Panc1 (cell line): Measurements from ENCODE around the gene GOSR1. TPM values are rescaled to one million over a fixed set of nuclear protein-coding genes. Genes with fewer than 3 reads are reported as not detected.
"Not testable (repeated sequence)": the region's sequence is repeated elsewhere in the genome, so short reads cannot be mapped to it uniquely, and the experiment has no call there.

Source experiments
- ATAC-seq: fragments of 200-7000 bp; cut with Tn5 transposase; 2 replicates; pipeline ENCODE4 v1.9.1; 2020; ENCODE audit warnings: mild to moderate bottlenecking, moderate library complexity
- BruUV-seq: library from RNA; stranded (reverse); fragments of 400-500 nt; replicated peaks from 2 replicates; lab custom pipeline; 2021; lab: Mats Ljungman, UMichigan
- CTCF ChIA-PET: fragments of 300-600 bp; sonication (Branson Sonifier 250); formaldehyde crosslinking; loops from one replicate; lab custom pipeline; 2022; ENCODE audit warnings: antibody characterized with exemption; lab: Charles Lee
- POLR2A ChIA-PET: fragments of 300-600 bp; sonication (Branson Sonifier 250); formaldehyde crosslinking; loops from one replicate; lab custom pipeline; 2022; ENCODE audit warnings: antibody characterized with exemption; lab: Charles Lee
- DNase-seq: peaks from one replicate; pipeline ENCODE4 v3.0.0-alpha.2; 2010; ENCODE audit warnings: low read depth, low spot score
- H3K27ac ChIP-seq: 2 replicates; pipeline ENCODE4 v1.5.1; 2011; ENCODE audit warnings: mild to moderate bottlenecking, low read length, inconsistent platforms
- H3K27me3 ChIP-seq: fragments of 200-500 bp; sonication (Bioruptor generic); 2 replicates; pipeline ENCODE4 v1.6.0; 2014; ENCODE audit warnings: low read length, inconsistent platforms; ENCODE audit not compliant: control insufficient read depth, insufficient read depth
- H3K36me3 ChIP-seq: fragments of 200-500 bp; sonication (Bioruptor generic); 2 replicates; pipeline ENCODE4 v1.5.1; 2014; ENCODE audit warnings: inconsistent platforms, mild to moderate bottlenecking, low read length, moderate library complexity; ENCODE audit not compliant: control insufficient read depth, insufficient read depth
- H3K4me1 ChIP-seq: 2 replicates; pipeline ENCODE4 v1.5.1; 2011; ENCODE audit warnings: inconsistent platforms, mild to moderate bottlenecking, low read length, moderate library complexity; ENCODE audit not compliant: control insufficient read depth, insufficient read depth
- H3K4me3 ChIP-seq, 2 experiments: 2 replicates each; pipeline ENCODE4 v1.5.1; 2011 to 2012; ENCODE audit warnings: low read depth in 2 of 2, low read length in 2 of 2, mild to moderate bottlenecking in 2 of 2, inconsistent platforms in 1 of 2, moderate library complexity in 1 of 2
- H3K9me3 ChIP-seq: fragments of 200-500 bp; sonication (Bioruptor generic); 2 replicates; pipeline ENCODE4 v1.5.1; 2014; ENCODE audit warnings: low read depth, mild to moderate bottlenecking, inconsistent platforms, low read length, moderate library complexity; ENCODE audit not compliant: control insufficient read depth, insufficient read depth
- POLR2AphosphoS5 ChIP-seq: IDR thresholded peaks from 2 replicates; pipeline ENCODE4 v1.6.1; 2012; ENCODE audit warnings: mild to moderate bottlenecking, low read depth, low read length, moderate library complexity
- REST ChIP-seq, 2 experiments: IDR thresholded peaks; 2 replicates each; pipeline ENCODE4 v1.6.1; 2011 to 2012; ENCODE audit warnings: low read depth in 2 of 2, control low read depth in 1 of 2, low read length in 1 of 2, mild to moderate bottlenecking in 1 of 2, moderate library complexity in 1 of 2; ENCODE audit not compliant: insufficient read depth in 1 of 2
- SIN3A ChIP-seq: IDR thresholded peaks from 2 replicates; pipeline ENCODE4 v1.6.1; 2012; ENCODE audit warnings: low read depth, mild to moderate bottlenecking, low read length, moderate library complexity, borderline replicate concordance; ENCODE audit not compliant: insufficient read depth
- TCF7L2 ChIP-seq: IDR thresholded peaks from 2 replicates; pipeline ENCODE4 v1.6.1; 2011; ENCODE audit warnings: mild to moderate bottlenecking, low read depth, low read length, inconsistent platforms
- in situ Hi-C: cut with HindIII; loops from 2 replicates; pipeline ENCODE4 v1.10.0; 2016; ENCODE audit warnings: low sequenced_read_pairs, low pct_unique_long_range_greater_than_20kb
- intact Hi-C: fragments of 100-400 bp; cut with micrococcal nuclease; formaldehyde crosslinking; loops from one replicate; pipeline ENCODE4 v1.10.0; 2022; ENCODE audit not compliant: unreplicated experiment
- total RNA-seq: library from RNA; stranded (reverse); gene quantifications from one replicate; pipeline ENCODE4 v1.2.1, GENCODE V29; 2021; ENCODE audit not compliant: unreplicated experiment
- TF ChIP-seq, protein P1 (sequence below): fragments of 450-650 bp; IDR thresholded peaks from 2 replicates; pipeline ENCODE4 v1.5.1; 2017; ENCODE audit warnings: mild to moderate bottlenecking

GOSR1 gene
- total RNA-seq, 1 experiment from 2014 or later = 68.0 TPM

- no peak for ATAC-seq
- in situ Hi-C loops = no loop called here
- Histone ChIP-seq H3K9me3 (no peaks in the 10 kb centered on the region), H3K4me3 (no peak overlapping the region), H3K4me1 (no peaks in the 10 kb centered on the region), H3K27ac (no peak overlapping the region), H3K27me3 (no peaks in the 10 kb centered on the region), H3K36me3 (peaks cover 9% of the 10 kb centered on the region)
- DNase-seq = no peak
- TF ChIP-seq, protein P1, sequence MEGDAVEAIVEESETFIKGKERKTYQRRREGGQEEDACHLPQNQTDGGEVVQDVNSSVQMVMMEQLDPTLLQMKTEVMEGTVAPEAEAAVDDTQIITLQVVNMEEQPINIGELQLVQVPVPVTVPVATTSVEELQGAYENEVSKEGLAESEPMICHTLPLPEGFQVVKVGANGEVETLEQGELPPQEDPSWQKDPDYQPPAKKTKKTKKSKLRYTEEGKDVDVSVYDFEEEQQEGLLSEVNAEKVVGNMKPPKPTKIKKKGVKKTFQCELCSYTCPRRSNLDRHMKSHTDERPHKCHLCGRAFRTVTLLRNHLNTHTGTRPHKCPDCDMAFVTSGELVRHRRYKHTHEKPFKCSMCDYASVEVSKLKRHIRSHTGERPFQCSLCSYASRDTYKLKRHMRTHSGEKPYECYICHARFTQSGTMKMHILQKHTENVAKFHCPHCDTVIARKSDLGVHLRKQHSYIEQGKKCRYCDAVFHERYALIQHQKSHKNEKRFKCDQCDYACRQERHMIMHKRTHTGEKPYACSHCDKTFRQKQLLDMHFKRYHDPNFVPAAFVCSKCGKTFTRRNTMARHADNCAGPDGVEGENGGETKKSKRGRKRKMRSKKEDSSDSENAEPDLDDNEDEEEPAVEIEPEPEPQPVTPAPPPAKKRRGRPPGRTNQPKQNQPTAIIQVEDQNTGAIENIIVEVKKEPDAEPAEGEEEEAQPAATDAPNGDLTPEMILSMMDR = no peak
- TF ChIP-seq REST (IDR thresholded peaks at IDR 0.05; ENCODE audit: insufficient read depth in 1 of 2, low read depth in 2 of 2, low read length in 1 of 2) = no peak
- TF ChIP-seq SIN3A = no peak
- no peak for TF ChIP-seq POLR2AphosphoS5
- ChIA-PET CTCF (no interaction called here), POLR2A (no interaction called here)
- intact Hi-C loops = loop anchor here (10.0 kb wide), 1 partner anchor 567 kb away; no protein-coding TSS in a partner anchor
- no TSS peak for BruUV-seq
These were observed 44.6 kb downstream of the GOSR1 start for GRCh38 chr17:30521766-30522165.

DNA sequence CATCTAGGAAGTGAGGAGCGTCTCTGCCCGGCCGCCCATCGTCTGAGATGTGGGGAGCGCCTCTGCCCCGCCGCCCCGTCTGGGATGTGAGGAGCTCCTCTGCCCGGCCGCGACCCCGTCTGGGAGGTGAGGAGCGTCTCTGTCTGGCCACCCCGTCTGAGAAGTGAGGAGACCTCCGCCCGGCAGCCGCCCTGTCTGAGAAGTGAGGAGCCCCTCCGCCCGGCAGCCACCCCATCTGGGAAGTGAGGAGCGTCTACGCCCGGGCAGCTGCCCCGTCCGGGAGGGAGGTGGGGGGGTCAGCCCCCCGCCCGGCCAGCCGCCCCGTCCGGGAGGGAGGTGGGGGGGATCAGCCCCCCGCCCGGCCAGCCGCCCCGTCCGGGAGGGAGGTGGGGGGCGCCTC is 46.0 kb downstream of the GOSR1 start:
- BruUV-seq, H3K4me1 ChIP-seq, DNase-seq, in situ Hi-C loops, H3K27ac ChIP-seq, ATAC-seq, H3K27me3 ChIP-seq, CTCF ChIA-PET, H3K36me3 ChIP-seq, H3K4me3 ChIP-seq, H3K9me3 ChIP-seq, POLR2A ChIA-PET: not testable (repeated sequence)
- intact Hi-C loops = loop anchor here (10.0 kb wide), 1 partner anchor 568 kb away; no protein-coding TSS in a partner anchor

- TF ChIP-seq TCF7L2 = no peak
- TF ChIP-seq, protein P1 = no peak
- TF ChIP-seq REST (IDR thresholded peaks at IDR 0.05; ENCODE audit: insufficient read depth in 1 of 2, low read depth in 2 of 2, low read length in 1 of 2) = no peak
- no peak for TF ChIP-seq POLR2AphosphoS5
- TF ChIP-seq SIN3A = no peak
- Histone ChIP-seq H3K4me1 (no peaks in the 10 kb centered on the region), H3K9me3 (no peaks in the 10 kb centered on the region), H3K36me3 (peaks cover 8% of the 10 kb centered on the region; the same call in 1 of the 2 replicates), H3K4me3 (no peak overlapping the region), H3K27ac (no peak overlapping the region), H3K27me3 (no peaks in the 10 kb centered on the region)
- no peak for ATAC-seq
- DNase-seq = no peak
- intact Hi-C loops = loop anchor here (10.0 kb wide), 1 partner anchor 570 kb away; no protein-coding TSS in a partner anchor
- POLR2A ChIA-PET = no interaction called here
- BruUV-seq = no TSS peak
- in situ Hi-C loops = no loop called here
- CTCF ChIA-PET = no interaction called here
These were observed 47.6 kb downstream of the GOSR1 start for GRCh38 chr17:30524847-30525246.
